Parathyroid adenoma (tissue), 2 donors: ENCODE measurements around the gene GPR87.
A peak's percentile ranks its signal among the peaks of the same experiment; 100 is the strongest.

Source experiments
- H2AFZ ChIP-seq: fragments of 300-600 bp; sonication (generic); one replicate; pipeline ENCODE4 v1.7.0; 2017; ENCODE audit warnings: antibody characterized with exemption, mild to moderate bottlenecking
- H3K27ac ChIP-seq: fragments of 300-600 bp; sonication (generic); one replicate; pipeline ENCODE4 v1.7.0; 2017
- H3K27me3 ChIP-seq: fragments of 300-600 bp; sonication (generic); one replicate; pipeline ENCODE4 v1.7.0; 2017; ENCODE audit warnings: low read length; ENCODE audit not compliant: control insufficient read depth, insufficient read depth
- H3K36me3 ChIP-seq: fragments of 300-600 bp; sonication (generic); one replicate; pipeline ENCODE4 v1.7.0; 2017; ENCODE audit warnings: low read length; ENCODE audit not compliant: control insufficient read depth, insufficient read depth
- H3K4me1 ChIP-seq: fragments of 300-600 bp; sonication (generic); one replicate; pipeline ENCODE4 v1.7.0; 2017; ENCODE audit warnings: control low read depth
- H3K4me2 ChIP-seq: fragments of 300-600 bp; sonication (generic); one replicate; pipeline ENCODE4 v1.7.0; 2017; ENCODE audit warnings: low read length
- H3K4me3 ChIP-seq: fragments of 300-600 bp; sonication (generic); one replicate; pipeline ENCODE4 v1.7.0; 2017; ENCODE audit warnings: low read depth, low read length
- H3K79me2 ChIP-seq: fragments of 300-600 bp; sonication (generic); one replicate; pipeline ENCODE4 v1.7.0; 2017; ENCODE audit warnings: control low read depth
- H3K9ac ChIP-seq: fragments of 300-600 bp; sonication (generic); one replicate; pipeline ENCODE4 v1.7.0; 2017; ENCODE audit warnings: mild to moderate bottlenecking
- H3K9me3 ChIP-seq: fragments of 300-600 bp; sonication (generic); one replicate; pipeline ENCODE4 v1.7.0; 2017; ENCODE audit warnings: low read length; ENCODE audit not compliant: control insufficient read depth
- CTCF ChIP-seq: fragments of 300-600 bp; sonication (generic); IDR thresholded peaks from one replicate; pipeline ENCODE4 v1.7.0; 2017; ENCODE audit warnings: antibody characterized with exemption, mild to moderate bottlenecking
- donor health status: primary hyperparathyroidism.

Gene GPR87

GRCh38 chr3:151307131-151307530 lies 9.5 kb downstream of the GPR87 start:
- Histone ChIP-seq H3K27ac (no peak overlapping the region), H3K4me3 (no peak overlapping the region), H3K9ac (no peak overlapping the region), H2AFZ (no peak overlapping the region), H3K9me3 (no peaks in the 10 kb centered on the region), H3K27me3 (no peaks in the 10 kb centered on the region), H3K4me1 (peaks cover 8% of the 10 kb centered on the region), H3K79me2 (no peaks in the 10 kb centered on the region), H3K36me3 (no peaks in the 10 kb centered on the region), H3K4me2 (no peak overlapping the region)
- TF ChIP-seq CTCF: no peak

GRCh38 chr3:151306168-151306810 lies 10.3 kb downstream of the GPR87 start:
- Histone ChIP-seq H3K79me2 (no peaks in the 10 kb centered on the region), H2AFZ (no peak overlapping the region), H3K9me3 (no peaks in the 10 kb centered on the region), H3K9ac (no peak overlapping the region), H3K4me2 (no peak overlapping the region), H3K27me3 (no peaks in the 10 kb centered on the region), H3K36me3 (no peaks in the 10 kb centered on the region), H3K4me1 (peaks cover 8% of the 10 kb centered on the region), H3K27ac (no peak overlapping the region), H3K4me3 (no peak overlapping the region)
- no peak for TF ChIP-seq CTCF

- H3K9me3 ChIP-seq: no peaks in the 10 kb centered on the region
- no peak overlapping the region for H3K27ac ChIP-seq
- TF ChIP-seq CTCF: no peak
- no peak overlapping the region for H3K4me3 ChIP-seq
- peaks cover 8% of the 10 kb centered on the region for H3K4me1 ChIP-seq
- H3K27me3 ChIP-seq: no peaks in the 10 kb centered on the region
- H3K4me2 ChIP-seq: no peak overlapping the region
- H2AFZ ChIP-seq: peak overlapping the region; percentile 38
- no peak overlapping the region for H3K9ac ChIP-seq
- H3K79me2 ChIP-seq: no peaks in the 10 kb centered on the region
- no peaks in the 10 kb centered on the region for H3K36me3 ChIP-seq
Measured at GRCh38 chr3:151305775-151306151, 10.9 kb downstream of the GPR87 start.

GRCh38 chr3:151305060-151305774 lies 11.4 kb downstream of the GPR87 start:
- Histone ChIP-seq H3K4me1 (peaks cover 8% of the 10 kb centered on the region), H3K4me3 (no peak overlapping the region), H3K79me2 (no peaks in the 10 kb centered on the region), H3K9ac (no peak overlapping the region), H3K27me3 (no peaks in the 10 kb centered on the region), H2AFZ (peak overlapping the region; percentile 38), H3K9me3 (no peaks in the 10 kb centered on the region), H3K4me2 (no peak overlapping the region), H3K27ac (no peak overlapping the region), H3K36me3 (no peaks in the 10 kb centered on the region)
- TF ChIP-seq CTCF: peak; percentile 40

- no peak overlapping the region for H3K9ac ChIP-seq
- no peak for TF ChIP-seq CTCF
Measured at GRCh38 chr3:151303751-151304150, 12.9 kb downstream of the GPR87 start.

More at GRCh38 chr3:151303751-151304150, 12.9 kb downstream of the GPR87 start:
- Histone ChIP-seq H3K9me3 (no peaks in the 10 kb centered on the region), H3K36me3 (no peaks in the 10 kb centered on the region), H3K79me2 (no peaks in the 10 kb centered on the region), H2AFZ (no peak overlapping the region), H3K27me3 (no peaks in the 10 kb centered on the region), H3K4me3 (no peak overlapping the region), H3K4me1 (peaks cover 8% of the 10 kb centered on the region), H3K27ac (no peak overlapping the region), H3K4me2 (no peak overlapping the region)
